D721Med (cell line): Measurements from ENCODE around the gene ABCC2.
"Not testable (repeated sequence)": the region's sequence is repeated elsewhere in the genome, so short reads cannot be mapped to it uniquely, and the experiment has no call there.

Source experiments
- DNase-seq: peaks from one replicate; pipeline ENCODE4 v3.0.0; 2011; ENCODE audit warnings: low spot score; ENCODE audit not compliant: insufficient read length
- FAIRE-seq: peaks from 2 replicates; lab custom pipeline; 2011; peaks lifted over from hg19 to GRCh38; lab: Jason Lieb, UNC
- TF ChIP-seq, protein P1 (sequence below): IDR thresholded peaks from 2 replicates; pipeline ENCODE4 v1.5.1; 2012; ENCODE audit warnings: mild to moderate bottlenecking, control low read depth; ENCODE audit not compliant: insufficient read depth; ENCODE audit errors: missing control alignments

The ABCC2 gene

DNA sequence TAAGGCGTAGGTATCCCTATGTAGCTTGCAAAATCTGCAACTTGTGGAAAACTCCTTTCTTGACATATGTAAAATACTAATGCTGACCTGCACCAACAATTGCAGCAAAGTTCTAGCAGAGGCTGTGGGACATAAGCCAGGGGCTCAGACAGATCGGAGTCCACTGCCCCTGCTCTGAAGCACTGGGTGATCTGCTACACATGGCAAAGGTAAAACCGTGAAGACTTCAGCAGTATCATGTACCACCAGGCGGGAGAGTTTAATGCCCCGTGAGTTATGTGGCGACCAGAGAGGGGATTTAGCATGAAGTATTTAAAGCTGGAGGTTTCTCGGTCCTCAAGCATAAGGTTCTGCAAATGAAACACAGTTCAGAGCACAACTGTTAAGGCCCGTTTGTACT lies 76.4 kb downstream of the ABCC2 start:
- no peak for FAIRE-seq
- TF ChIP-seq, protein P1, sequence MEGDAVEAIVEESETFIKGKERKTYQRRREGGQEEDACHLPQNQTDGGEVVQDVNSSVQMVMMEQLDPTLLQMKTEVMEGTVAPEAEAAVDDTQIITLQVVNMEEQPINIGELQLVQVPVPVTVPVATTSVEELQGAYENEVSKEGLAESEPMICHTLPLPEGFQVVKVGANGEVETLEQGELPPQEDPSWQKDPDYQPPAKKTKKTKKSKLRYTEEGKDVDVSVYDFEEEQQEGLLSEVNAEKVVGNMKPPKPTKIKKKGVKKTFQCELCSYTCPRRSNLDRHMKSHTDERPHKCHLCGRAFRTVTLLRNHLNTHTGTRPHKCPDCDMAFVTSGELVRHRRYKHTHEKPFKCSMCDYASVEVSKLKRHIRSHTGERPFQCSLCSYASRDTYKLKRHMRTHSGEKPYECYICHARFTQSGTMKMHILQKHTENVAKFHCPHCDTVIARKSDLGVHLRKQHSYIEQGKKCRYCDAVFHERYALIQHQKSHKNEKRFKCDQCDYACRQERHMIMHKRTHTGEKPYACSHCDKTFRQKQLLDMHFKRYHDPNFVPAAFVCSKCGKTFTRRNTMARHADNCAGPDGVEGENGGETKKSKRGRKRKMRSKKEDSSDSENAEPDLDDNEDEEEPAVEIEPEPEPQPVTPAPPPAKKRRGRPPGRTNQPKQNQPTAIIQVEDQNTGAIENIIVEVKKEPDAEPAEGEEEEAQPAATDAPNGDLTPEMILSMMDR = no peak
- no peak for DNase-seq

DNA sequence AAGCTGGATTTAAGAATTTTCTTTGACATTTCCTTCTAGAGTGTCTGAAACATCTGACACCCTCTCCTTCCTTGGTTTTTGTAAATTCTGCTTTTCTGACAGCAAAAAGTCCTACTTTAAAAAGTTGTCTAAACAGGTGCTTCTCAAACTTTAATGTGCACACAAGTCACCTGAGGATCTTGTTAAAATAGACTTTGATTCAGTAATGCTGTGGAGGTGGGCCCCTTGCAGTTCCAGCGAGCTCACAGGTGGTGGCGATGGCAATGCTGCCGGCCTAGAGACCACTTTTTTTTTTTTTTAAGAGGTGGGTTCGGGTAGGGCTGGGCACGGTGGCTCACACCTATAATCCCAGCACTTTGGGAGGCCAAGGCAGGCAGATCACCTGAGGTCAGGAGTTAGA lies 77.1 kb downstream of the ABCC2 start:
- DNase-seq (no peak), FAIRE-seq (no peak)
- TF ChIP-seq, protein P1 = peak; percentile 25

DNA sequence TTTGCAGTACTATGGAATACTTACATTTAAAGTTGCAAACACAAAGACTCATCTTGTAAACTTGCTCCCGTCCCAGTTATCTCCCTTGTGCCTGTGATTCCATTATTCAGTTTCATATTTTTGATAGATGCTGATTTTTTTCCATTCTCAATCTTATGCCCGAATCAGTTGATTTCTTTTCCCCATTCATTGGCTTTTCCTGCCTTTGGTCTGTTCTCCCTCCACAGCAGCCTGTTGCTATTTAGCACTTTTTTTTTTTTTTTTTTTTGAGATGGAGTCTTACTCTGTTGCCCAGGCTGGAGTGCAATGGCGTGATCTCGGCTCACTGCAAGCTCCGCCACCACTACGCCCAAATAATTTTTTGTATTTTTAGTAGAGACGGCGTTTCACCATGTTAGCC lies 78.0 kb downstream of the ABCC2 start:
- FAIRE-seq = no peak
- DNase-seq = no peak
- TF ChIP-seq, protein P1 = no peak

DNA sequence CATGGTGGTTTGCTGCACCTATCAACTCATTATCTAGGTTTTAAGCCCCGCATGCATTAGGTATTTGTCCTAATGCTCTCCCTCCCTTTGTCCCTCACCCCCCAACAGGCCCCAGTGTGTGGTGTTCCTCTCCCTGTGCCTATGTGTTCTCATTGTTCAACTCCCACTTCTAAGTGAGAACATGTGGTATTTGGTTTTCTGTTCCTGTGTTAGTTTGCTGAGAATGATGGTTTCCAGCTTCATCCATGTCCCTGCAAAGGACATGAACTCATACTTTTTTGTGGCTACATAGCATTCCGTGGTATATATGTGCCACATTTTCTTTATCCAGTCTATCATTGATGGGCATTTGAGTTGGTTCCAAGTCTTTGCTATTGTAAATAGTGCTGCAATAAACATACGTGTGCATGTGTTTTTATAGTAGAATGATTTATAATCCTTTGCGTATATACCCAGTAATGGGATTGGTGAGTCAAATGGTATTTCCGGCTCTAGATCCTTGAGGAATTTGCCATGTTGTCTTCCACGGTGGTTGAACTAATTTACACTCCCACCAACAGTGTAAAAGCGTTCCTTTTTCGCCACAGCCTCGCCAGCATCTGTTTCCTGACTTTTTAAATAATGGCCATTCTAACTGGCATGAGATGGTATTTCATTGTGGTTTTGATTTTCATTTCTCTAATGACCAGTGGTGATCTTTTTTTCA lies 81.2 kb downstream of the ABCC2 start:
- not testable (repeated sequence) for FAIRE-seq, DNase-seq

DNA sequence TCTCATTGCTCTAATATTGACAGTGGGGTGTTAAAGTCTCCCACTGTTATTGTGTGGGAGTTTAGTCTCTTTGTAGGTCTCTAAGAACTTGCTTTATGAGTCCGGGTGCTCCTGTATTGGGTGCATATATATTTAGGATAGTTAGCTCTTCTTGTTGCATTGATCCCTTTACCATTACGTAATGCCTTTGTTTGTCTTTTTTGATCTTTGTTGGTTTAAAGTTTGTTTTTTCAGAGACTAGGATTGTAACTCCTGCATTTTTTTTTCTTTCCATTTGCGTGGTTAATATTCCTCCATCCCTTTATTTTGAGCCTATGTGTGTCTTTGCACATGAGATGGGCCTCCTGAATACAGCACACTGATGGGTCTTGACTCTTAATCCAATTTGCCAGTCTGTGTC lies 84.8 kb downstream of the ABCC2 start:
- not testable (repeated sequence) for FAIRE-seq, DNase-seq

DNA sequence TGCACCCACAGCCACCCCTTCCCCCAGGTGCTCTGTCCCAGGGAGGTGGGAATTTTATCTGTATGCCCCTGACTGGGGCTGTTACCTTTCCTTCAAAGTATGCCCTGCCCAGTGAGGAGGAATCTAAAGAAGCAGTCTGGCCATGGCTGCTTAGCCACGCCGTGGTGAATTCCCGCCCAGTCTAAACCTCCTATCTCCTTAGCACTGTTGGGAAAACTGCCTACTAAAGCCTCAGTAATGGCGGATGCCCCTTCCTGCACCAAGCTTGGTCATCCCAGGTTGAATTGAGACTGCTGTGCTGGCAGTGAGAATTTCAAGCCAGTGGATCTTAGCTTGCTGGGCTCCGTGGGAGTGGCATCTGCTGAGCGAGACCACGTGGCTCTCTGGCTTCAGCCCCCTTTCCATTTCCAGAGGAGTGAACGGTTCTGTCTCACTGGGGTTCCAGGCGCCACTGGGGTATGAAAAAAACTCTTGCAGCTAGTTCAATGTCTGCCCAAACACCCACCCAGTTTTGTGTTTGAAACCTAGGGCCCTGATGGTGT lies 87.2 kb downstream of the ABCC2 start:
- FAIRE-seq (no peak), DNase-seq (no peak)
- TF ChIP-seq, protein P1 = no peak

DNA sequence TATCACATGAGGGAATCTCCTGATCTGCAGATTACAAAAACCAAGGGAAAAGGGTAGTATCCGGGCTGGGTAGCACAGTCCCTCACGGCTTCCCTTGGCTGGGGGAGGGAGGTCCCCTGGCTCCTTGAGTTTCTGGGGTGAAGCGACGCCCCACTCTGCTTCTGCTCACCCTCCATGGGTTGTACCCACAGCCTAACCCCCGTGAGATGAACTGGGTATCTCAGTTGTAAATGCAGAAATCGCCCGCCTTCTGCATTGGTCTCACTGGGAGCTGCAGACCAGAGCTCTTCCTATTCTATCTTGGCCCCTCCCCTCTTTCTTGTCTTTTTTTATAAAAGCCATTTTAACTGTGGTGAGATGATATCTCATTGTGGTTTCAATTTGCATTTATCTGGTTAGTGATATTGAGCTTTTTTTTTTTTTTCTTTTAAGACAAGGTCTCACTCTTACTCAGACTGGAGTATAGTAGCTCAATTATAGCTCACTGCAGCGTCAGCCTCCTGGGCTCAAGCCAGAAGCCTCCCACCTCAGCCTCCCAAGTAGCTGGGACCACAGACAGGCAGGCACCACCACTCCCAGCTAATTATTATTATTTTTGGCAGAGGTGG lies 87.8 kb downstream of the ABCC2 start:
- DNase-seq (no peak), FAIRE-seq (no peak)
- TF ChIP-seq, protein P1 = no peak
